Measurements from ENCODE around the gene RFX7.

DNA sequence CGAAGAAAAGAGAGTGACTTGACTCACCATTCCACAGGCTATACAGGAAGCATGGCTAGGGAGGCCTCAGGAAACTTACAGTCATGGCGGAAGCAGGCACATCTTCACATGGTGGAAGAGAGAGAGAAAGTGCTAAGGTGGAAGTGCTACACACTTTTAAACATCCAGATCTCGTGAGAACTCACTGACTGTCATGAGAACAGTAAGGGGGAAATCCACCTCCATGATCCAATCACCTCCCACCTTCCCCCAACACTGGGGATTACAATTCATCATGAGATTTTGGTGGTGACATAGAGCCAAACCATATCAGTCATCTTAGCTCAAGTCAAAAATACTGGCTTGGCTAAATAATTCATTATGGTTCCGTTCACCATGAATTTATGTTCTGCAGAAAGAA is 205.0 kb downstream of the RFX7 start:
- TF ChIP-seq POLR2AphosphoS5 (IDR thresholded peaks at IDR 0.05), result no peak
- TF ChIP-seq, protein P1, sequence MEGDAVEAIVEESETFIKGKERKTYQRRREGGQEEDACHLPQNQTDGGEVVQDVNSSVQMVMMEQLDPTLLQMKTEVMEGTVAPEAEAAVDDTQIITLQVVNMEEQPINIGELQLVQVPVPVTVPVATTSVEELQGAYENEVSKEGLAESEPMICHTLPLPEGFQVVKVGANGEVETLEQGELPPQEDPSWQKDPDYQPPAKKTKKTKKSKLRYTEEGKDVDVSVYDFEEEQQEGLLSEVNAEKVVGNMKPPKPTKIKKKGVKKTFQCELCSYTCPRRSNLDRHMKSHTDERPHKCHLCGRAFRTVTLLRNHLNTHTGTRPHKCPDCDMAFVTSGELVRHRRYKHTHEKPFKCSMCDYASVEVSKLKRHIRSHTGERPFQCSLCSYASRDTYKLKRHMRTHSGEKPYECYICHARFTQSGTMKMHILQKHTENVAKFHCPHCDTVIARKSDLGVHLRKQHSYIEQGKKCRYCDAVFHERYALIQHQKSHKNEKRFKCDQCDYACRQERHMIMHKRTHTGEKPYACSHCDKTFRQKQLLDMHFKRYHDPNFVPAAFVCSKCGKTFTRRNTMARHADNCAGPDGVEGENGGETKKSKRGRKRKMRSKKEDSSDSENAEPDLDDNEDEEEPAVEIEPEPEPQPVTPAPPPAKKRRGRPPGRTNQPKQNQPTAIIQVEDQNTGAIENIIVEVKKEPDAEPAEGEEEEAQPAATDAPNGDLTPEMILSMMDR (IDR thresholded peaks at IDR 0.05), result no peak

All from breast epithelium (tissue), 3 donors.